Heart left ventricle (tissue), 16 donors: ENCODE results near the gene PTN. TPM values are rescaled to one million over a fixed set of nuclear protein-coding genes. Genes with fewer than 3 reads are reported as not detected.

Source experiments
- ATAC-seq, 4 donors: fragments of 200-7000 bp; cut with Tn5 transposase; one replicate each; pipeline ENCODE4 v1.9.1; 2020 to 2022; ENCODE audit warnings: moderate library complexity in 4 of 4, mild to moderate bottlenecking in 3 of 4, moderate number of reproducible peaks in 1 of 4
- DNase-seq, 5 donors: peaks; one replicate each; pipeline ENCODE4 v3.0.0-alpha.2; 2020
- H3K27ac ChIP-seq, 12 donors: fragments of 200-600 bp; sonication (generic) in 4 of 12; one replicate each; pipeline versions ENCODE4 v1.5.0 to v1.8.0; 2016 to 2022; ENCODE audit warnings: mild to moderate bottlenecking in 2 of 12
- H3K27me3 ChIP-seq, 9 donors: fragments of 200-600 bp; sonication (generic) in 2 of 9; one replicate each; pipeline versions ENCODE4 v1.5.1 to v1.8.0; 2016 to 2022; ENCODE audit warnings: mild to moderate bottlenecking in 3 of 9
- H3K36me3 ChIP-seq, 9 donors: fragments of 200-600 bp; sonication (generic) in 2 of 9; one replicate each; pipeline versions ENCODE4 v1.5.0 to v1.8.0; 2018 to 2022; ENCODE audit warnings: mild to moderate bottlenecking in 2 of 9
- H3K4me1 ChIP-seq, 12 donors: fragments of 200-600 bp; sonication (generic) in 4 of 12; one replicate each; pipeline versions ENCODE4 v1.5.0 to v1.8.0; 2016 to 2022; ENCODE audit warnings: mild to moderate bottlenecking in 3 of 12
- H3K4me3 ChIP-seq, 12 donors: fragments of 200-600 bp; sonication (generic) in 4 of 12; one replicate each; pipeline versions ENCODE4 v1.5.0 to v1.8.0; 2017 to 2022; ENCODE audit warnings: mild to moderate bottlenecking in 9 of 12, moderate library complexity in 4 of 12
- H3K9me3 ChIP-seq, 12 donors: fragments of 200-600 bp; sonication (generic) in 4 of 12; one replicate each; pipeline versions ENCODE4 v1.5.0 to v1.8.0; 2016 to 2022; ENCODE audit warnings: mild to moderate bottlenecking in 1 of 12
- POLR2A ChIP-seq, 2 donors: fragments of 450-650 bp; IDR thresholded peaks; one replicate each; pipeline ENCODE4 v1.6.1; 2017; ENCODE audit warnings: antibody characterized with exemption in 2 of 2, mild to moderate bottlenecking in 2 of 2, moderate library complexity in 2 of 2
- WGBS, 4 donors: extraction: QIAGEN DNeasy Blood & Tissue Kit in 2 of 4; methylation state at CpG; one replicate each; pipeline versions ENCODE4 v1.1.5 to v1.1.7; 2013 to 2018; 5-methylcytosine and 5-hydroxymethylcytosine counted together
- intact Hi-C, 10 donors: fragments of 100-400 bp; cut with DNase I; formaldehyde crosslinking; loops; one replicate each; pipeline versions ENCODE4 v1.11.1 to v1.14.2; 2022
- polyA plus RNA-seq, 2 donors: library from polyadenylated mRNA; stranded (reverse); fragments of 200-250 nt; gene quantifications; one replicate each; pipeline ENCODE4 v1.2.3, GENCODE V29; 2013
- total RNA-seq, 9 donors: library from RNA; depleted of rRNA in 2 of 9; stranded (reverse); fragments of >200 nt in 2 of 9; fragmentation: NEBNext Ultra II Directional in 3 of 9; extraction: Animal tissue kit (Norgen Biotek cat#: 25700) in 3 of 9; gene quantifications; one replicate each; pipeline versions ENCODE4 v1.1.0 to v1.2.4, GENCODE V29; 2016 to 2023
- TF ChIP-seq, protein P1 (sequence below), 12 donors: fragments of 200-600 bp; sonication (generic) in 4 of 12; IDR thresholded peaks; one replicate each; pipeline versions ENCODE4 v1.5.0 to v1.8.0; 2018 to 2022; ENCODE audit warnings: antibody characterized with exemption in 12 of 12, mild to moderate bottlenecking in 5 of 12
- donor health status: ischemic (EF 13 %, LVEDD 7.1; RV severe dilation, severe dysfunction).
- donor health status: healthy with polysubstance abuse.
- donor health status: DM: no; HTN: yes; CAD: no.
- donor health status: DM: no; HTN: no; CAD: no.
- donor health status: ischemic (EF 25% LVEDD 6.9; RV normal size, moderate dysfunction).
- donor health status: ischemic (EF 25% LVEDD 5.7; RV mildly dilated, moderate dysfunction).
- donor health status: healthy.
- donor health status: DM: yes; HTN: yes; CAD: no.
- donor health status: ischemic (EF 35%, LVEDD 5.7; RV mildly dilated, moderate dysfunction).
- donor health status: nonischemic (EF 11% LVEDD 7.7; RV severe dilation, severe dysfunction).
- donor health status: DM: yes; HTN: yes; CAD: no.
- donor health status: PGD.
- donor health status: ischemic (EF 29% LVEDD 5.4; RV normal size, mild dysfunction).
- donor health status: nonischemic (EF 23%, LVEDD 6.1; RV moderate dilation, normal function).

PTN gene
- total and polyA plus RNA-seq, 11 donors, result 3.6 to 23.2 (median 12.8) TPM

DNA sequence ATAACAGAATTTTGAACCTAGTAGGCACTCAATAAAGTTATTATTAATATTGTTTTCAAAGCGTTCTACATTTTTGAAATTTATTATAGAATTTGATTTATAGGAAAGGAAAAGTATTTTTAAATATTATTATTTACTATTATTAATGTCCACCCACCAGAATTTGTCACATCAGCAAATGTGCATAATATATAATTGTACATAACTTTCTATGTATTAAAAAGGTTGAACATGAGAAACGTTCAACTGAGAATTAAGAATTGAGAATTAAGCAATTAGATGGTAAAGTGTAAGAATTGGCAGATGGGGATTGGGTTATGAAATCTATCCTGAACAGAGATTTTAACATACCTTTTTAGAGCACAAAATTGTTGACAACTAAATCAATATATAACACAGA is 129.8 kb downstream of the PTN start:
- peaks cover 0 to 4% (median 0%) of the 10 kb centered on the region in 12 donors for H3K9me3 ChIP-seq
- TF ChIP-seq POLR2A (IDR thresholded peaks at IDR 0.05), result no peak
- TF ChIP-seq, protein P1, sequence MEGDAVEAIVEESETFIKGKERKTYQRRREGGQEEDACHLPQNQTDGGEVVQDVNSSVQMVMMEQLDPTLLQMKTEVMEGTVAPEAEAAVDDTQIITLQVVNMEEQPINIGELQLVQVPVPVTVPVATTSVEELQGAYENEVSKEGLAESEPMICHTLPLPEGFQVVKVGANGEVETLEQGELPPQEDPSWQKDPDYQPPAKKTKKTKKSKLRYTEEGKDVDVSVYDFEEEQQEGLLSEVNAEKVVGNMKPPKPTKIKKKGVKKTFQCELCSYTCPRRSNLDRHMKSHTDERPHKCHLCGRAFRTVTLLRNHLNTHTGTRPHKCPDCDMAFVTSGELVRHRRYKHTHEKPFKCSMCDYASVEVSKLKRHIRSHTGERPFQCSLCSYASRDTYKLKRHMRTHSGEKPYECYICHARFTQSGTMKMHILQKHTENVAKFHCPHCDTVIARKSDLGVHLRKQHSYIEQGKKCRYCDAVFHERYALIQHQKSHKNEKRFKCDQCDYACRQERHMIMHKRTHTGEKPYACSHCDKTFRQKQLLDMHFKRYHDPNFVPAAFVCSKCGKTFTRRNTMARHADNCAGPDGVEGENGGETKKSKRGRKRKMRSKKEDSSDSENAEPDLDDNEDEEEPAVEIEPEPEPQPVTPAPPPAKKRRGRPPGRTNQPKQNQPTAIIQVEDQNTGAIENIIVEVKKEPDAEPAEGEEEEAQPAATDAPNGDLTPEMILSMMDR (IDR thresholded peaks at IDR 0.05), result no peak
- no peaks in the 10 kb centered on the region for H3K36me3 ChIP-seq
- 85 to 90% (median 87%) methylated on average over 2 of the region's 2 CpGs for WGBS, 4 donors
- DNase-seq (no peak), ATAC-seq (no peak)
- H3K4me3 ChIP-seq, result no peak overlapping the region
- no peaks in the 10 kb centered on the region for H3K4me1 ChIP-seq
- no peaks in the 10 kb centered on the region for H3K27me3 ChIP-seq
- intact Hi-C loops, result no loop called here
- no peak overlapping the region for H3K27ac ChIP-seq

DNA sequence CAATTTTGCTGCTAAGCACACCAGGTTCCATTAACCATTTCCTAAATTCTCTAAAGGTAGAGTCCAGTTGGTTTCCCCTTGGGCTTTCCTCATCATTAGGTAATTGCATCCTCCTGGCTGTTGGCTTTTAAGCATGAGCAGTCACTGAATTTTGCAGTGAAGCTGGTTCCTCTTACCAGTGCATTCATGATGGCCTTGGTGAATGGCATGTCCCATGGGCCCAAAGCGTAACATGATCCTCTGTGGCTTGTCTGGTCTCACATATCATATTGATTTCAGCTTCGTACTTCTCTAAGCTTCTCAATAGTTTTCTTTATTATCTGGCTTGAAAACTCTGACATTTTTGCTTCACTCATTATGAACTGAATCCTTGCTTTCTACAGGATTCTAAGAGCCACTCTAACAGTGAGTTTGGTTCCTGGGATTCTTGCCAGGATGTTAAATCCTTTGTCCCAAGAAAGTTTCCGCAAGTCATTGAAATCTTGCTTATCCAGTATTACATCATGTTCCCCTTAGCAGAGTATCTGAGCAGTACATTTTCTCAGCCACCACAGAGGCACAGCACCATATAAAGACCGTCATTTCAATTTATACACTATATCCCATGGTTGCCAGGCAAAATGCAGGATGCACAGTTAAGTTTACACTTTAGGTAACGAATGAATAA is 134.2 kb downstream of the PTN start:
- DNase-seq (no peak), ATAC-seq (no peak)
- H3K4me3 ChIP-seq, result no peak overlapping the region
- H3K4me1 ChIP-seq, result no peaks in the 10 kb centered on the region
- no peaks in the 10 kb centered on the region for H3K36me3 ChIP-seq
- TF ChIP-seq, protein P1 (IDR thresholded peaks at IDR 0.05), result no peak
- no peak for TF ChIP-seq POLR2A (IDR thresholded peaks at IDR 0.05)
- intact Hi-C loops, result no loop called here
- WGBS, 4 donors, result 73 to 79% (median 75%) methylated on average over 5 of the region's 5 CpGs
- no peaks in the 10 kb centered on the region for H3K27me3 ChIP-seq
- peaks cover 0 to 23% (median 0%) of the 10 kb centered on the region in 12 donors for H3K9me3 ChIP-seq
- no peak overlapping the region for H3K27ac ChIP-seq

DNA sequence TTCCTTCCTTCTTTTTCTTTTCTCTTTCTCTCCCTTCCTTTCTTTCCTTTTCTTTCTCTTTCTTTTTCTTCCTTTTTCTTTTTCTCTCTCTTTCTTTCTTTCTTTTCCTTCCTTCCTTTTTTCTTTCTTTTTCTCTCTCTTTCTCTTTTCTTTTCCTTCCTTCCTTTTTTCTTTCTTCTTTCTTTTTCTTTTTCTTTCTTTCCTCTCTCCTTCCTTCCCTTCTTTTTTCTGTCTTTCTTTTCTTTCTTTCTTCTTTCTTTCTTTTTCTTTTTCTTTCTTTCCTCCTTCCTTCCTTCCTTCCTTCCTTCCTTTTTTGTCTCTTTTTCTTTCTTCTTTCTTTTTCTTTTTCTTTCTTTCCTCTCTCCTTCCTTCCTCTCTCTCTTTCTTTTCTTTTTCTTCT is 136.8 kb downstream of the PTN start:
- ATAC-seq (no peak), DNase-seq (no peak)
- intact Hi-C loops, result no loop called here
- Histone ChIP-seq H3K4me3 (no peak overlapping the region), H3K36me3 (no peaks in the 10 kb centered on the region), H3K9me3 (peaks cover 0 to 23% (median 0%) of the 10 kb centered on the region in 12 donors), H3K27ac (no peak overlapping the region), H3K27me3 (no peaks in the 10 kb centered on the region), H3K4me1 (peaks cover 0 to 3% (median 0%) of the 10 kb centered on the region in 12 donors)
- TF ChIP-seq, protein P1 (IDR thresholded peaks at IDR 0.05), result no peak
- TF ChIP-seq POLR2A (IDR thresholded peaks at IDR 0.05), result no peak

DNA sequence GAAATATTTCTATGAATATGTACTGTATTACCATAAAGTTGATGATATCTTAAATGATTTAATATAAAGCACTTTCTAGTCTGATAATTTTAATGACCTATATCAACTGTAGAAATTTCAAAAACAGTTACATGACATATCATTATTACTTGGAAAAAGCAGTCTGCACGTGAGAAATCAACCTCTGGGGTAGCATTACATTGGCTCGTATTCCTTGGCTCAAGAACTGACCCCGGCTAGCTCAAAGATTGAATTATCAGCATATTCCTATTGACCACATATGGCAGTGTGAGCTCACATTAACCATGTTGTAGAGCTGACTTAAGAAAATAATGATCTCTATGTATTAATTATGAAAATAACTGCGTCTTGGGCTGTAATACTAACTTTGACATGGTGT is 139.3 kb downstream of the PTN start:
- intact Hi-C loops, result loop anchor here in 1 of 10 donors (2.0 kb wide), 1 partner anchor 19 kb away; no protein-coding TSS in a partner anchor
- Histone ChIP-seq H3K4me1 (peaks cover 0 to 3% (median 0%) of the 10 kb centered on the region in 12 donors), H3K9me3 (peaks cover 0 to 23% (median 0%) of the 10 kb centered on the region in 12 donors), H3K36me3 (no peaks in the 10 kb centered on the region), H3K4me3 (no peak overlapping the region), H3K27me3 (no peaks in the 10 kb centered on the region), H3K27ac (no peak overlapping the region)
- no peak for ATAC-seq
- 66 to 77% (median 71%) methylated on average over 4 of the region's 4 CpGs for WGBS, 4 donors
- DNase-seq, result no peak
- TF ChIP-seq, protein P1 (IDR thresholded peaks at IDR 0.05), result no peak
- no peak for TF ChIP-seq POLR2A (IDR thresholded peaks at IDR 0.05)
